A673 (cell line): ENCODE data around the gene GNA15. TPM values are rescaled to one million over a fixed set of nuclear protein-coding genes. Genes with fewer than 3 reads are reported as not detected.

ENCODE experiments used
- BruUV-seq: library from RNA; stranded (reverse); fragments of 400-500 nt; replicated peaks from 2 replicates; lab custom pipeline; 2021; lab: Mats Ljungman, UMichigan
- CTCF ChIA-PET: fragments of 300-600 bp; sonication (Branson Sonifier 250); formaldehyde crosslinking; loops from one replicate; lab custom pipeline; 2022; ENCODE audit warnings: antibody characterized with exemption; lab: Charles Lee
- POLR2A ChIA-PET: fragments of 300-600 bp; sonication (Branson Sonifier 250); formaldehyde crosslinking; loops from one replicate; lab custom pipeline; 2022; ENCODE audit warnings: antibody characterized with exemption; ENCODE audit not compliant: low non-redundant PET; lab: Charles Lee
- DNase-seq: peaks from one replicate; pipeline ENCODE4 v3.0.0-alpha.2; 2015; ENCODE audit warnings: low spot score
- H3K27ac ChIP-seq: fragments of 200-600 bp; sonication (generic); 2 replicates; pipeline ENCODE4 v1.5.1; 2016; ENCODE audit warnings: mixed run types, low read depth, mild to moderate bottlenecking, mixed read lengths, antibody characterized with exemption, low read length; ENCODE audit not compliant: poor library complexity, severe bottlenecking
- H3K27me3 ChIP-seq: fragments of 200-600 bp; sonication (generic); replicated peaks from 2 replicates; pipeline ENCODE4 v1.6.1; 2017; ENCODE audit warnings: mixed run types, low read depth, mild to moderate bottlenecking, mixed read lengths, antibody characterized with exemption, low read length; ENCODE audit not compliant: insufficient read depth, poor library complexity
- H3K36me3 ChIP-seq: fragments of 200-600 bp; sonication (generic); 2 replicates; pipeline ENCODE4 v1.6.1; 2016; ENCODE audit warnings: mixed run types, mild to moderate bottlenecking, mixed read lengths, antibody characterized with exemption, low read length; ENCODE audit not compliant: insufficient read depth, poor library complexity, severe bottlenecking
- H3K4me1 ChIP-seq: fragments of 200-600 bp; sonication (generic); 2 replicates; pipeline ENCODE4 v1.6.1; 2017; ENCODE audit warnings: mixed run types, mild to moderate bottlenecking, mixed read lengths, antibody characterized with exemption, low read length; ENCODE audit not compliant: insufficient read depth, poor library complexity, severe bottlenecking
- H3K4me3 ChIP-seq: fragments of 200-600 bp; sonication (generic); 2 replicates; pipeline ENCODE4 v1.5.1; 2016; ENCODE audit warnings: low read depth, mixed run types, mild to moderate bottlenecking, mixed read lengths, low read length; ENCODE audit not compliant: poor library complexity, severe bottlenecking
- H3K9me3 ChIP-seq: fragments of 200-600 bp; sonication (generic); 2 replicates; pipeline ENCODE4 v1.6.1; 2016; ENCODE audit warnings: mixed run types, low read depth, mild to moderate bottlenecking, mixed read lengths, antibody characterized with exemption, low read length; ENCODE audit not compliant: poor library complexity, severe bottlenecking
- CTCF ChIP-seq: fragments of 300-800, 200-600 bp; sonication (generic); conservative IDR thresholded peaks from 2 replicates; pipeline ENCODE4 v1.5.1; 2017; ENCODE audit warnings: low read depth, mild to moderate bottlenecking, antibody characterized with exemption, low read length, moderate library complexity, mixed read lengths
- EZH2 ChIP-seq: fragments of 200-600 bp; sonication (generic); IDR thresholded peaks from 2 replicates; pipeline ENCODE4 v1.6.1; 2017; ENCODE audit warnings: borderline replicate concordance, low read depth, mild to moderate bottlenecking, mixed read lengths, antibody characterized with exemption, low read length; ENCODE audit not compliant: poor library complexity, severe bottlenecking
- intact Hi-C: fragments of 100-400 bp; cut with micrococcal nuclease; formaldehyde crosslinking; loops from one replicate; pipeline ENCODE4 v1.10.0; 2022; ENCODE audit not compliant: unreplicated experiment
- total RNA-seq: library from RNA; stranded (reverse); gene quantifications from 2 replicates; pipeline ENCODE4 v1.2.3, GENCODE V29; 2021

Gene GNA15
- total RNA-seq, 1 experiment from 2014 or later = 0.26 TPM

GRCh38 chr19:3149089-3149488 is 13.3 kb downstream of the GNA15 start:
- TF ChIP-seq CTCF = no peak
- no peak for TF ChIP-seq EZH2
- H3K27ac ChIP-seq = no peak overlapping the region
- H3K4me3 ChIP-seq = no peak overlapping the region
- no peaks in the 10 kb centered on the region for H3K9me3 ChIP-seq
- no peaks in the 10 kb centered on the region for H3K27me3 ChIP-seq
- intact Hi-C loops = no loop called here
- DNase-seq = no peak
- ChIA-PET CTCF (no interaction called here), POLR2A (no interaction called here)
- H3K4me1 ChIP-seq = no peaks in the 10 kb centered on the region
- BruUV-seq = no TSS peak
- no peaks in the 10 kb centered on the region for H3K36me3 ChIP-seq

GRCh38 chr19:3149526-3150505 is 14.0 kb downstream of the GNA15 start:
- CTCF ChIA-PET = no interaction called here
- peaks cover 2% of the 10 kb centered on the region for H3K4me1 ChIP-seq
- TF ChIP-seq CTCF = no peak
- no peak for TF ChIP-seq EZH2
- DNase-seq = no peak
- BruUV-seq = no TSS peak
- H3K9me3 ChIP-seq = no peaks in the 10 kb centered on the region
- POLR2A ChIA-PET = interaction anchor here (0.5 kb wide), 1 partner anchor 20 kb away, joined by 13 read pairs; no protein-coding TSS in a partner anchor
- H3K4me3 ChIP-seq = no peak overlapping the region
- H3K27ac ChIP-seq = no peak overlapping the region
- intact Hi-C loops = no loop called here
- H3K27me3 ChIP-seq = no peaks in the 10 kb centered on the region
- no peaks in the 10 kb centered on the region for H3K36me3 ChIP-seq

GRCh38 chr19:3150739-3151329 is 15.0 kb downstream of the GNA15 start:
- BruUV-seq = no TSS peak

More at GRCh38 chr19:3150739-3151329, 15.0 kb downstream of the GNA15 start:
- Histone ChIP-seq H3K4me3 (no peak overlapping the region), H3K27ac (no peak overlapping the region), H3K36me3 (no peaks in the 10 kb centered on the region), H3K4me1 (peaks cover 9% of the 10 kb centered on the region), H3K27me3 (no peaks in the 10 kb centered on the region), H3K9me3 (no peaks in the 10 kb centered on the region)
- ChIA-PET CTCF (no interaction called here), POLR2A (no interaction called here)
- no peak for TF ChIP-seq EZH2
- TF ChIP-seq CTCF = no peak
- intact Hi-C loops = no loop called here
- no peak for DNase-seq
